GM18519 (cell line): ENCODE measurements around the gene PRKCH.

Source experiments
- ATAC-seq: cut with Tn5 transposase; IDR thresholded peaks from one replicate; pipeline ENCODE4 v1.9.1; 2021; ENCODE audit warnings: mild to moderate bottlenecking, moderate library complexity; ENCODE audit not compliant: unreplicated experiment, low FRiP score

Gene PRKCH

GRCh38 chr14:61335049-61335448 is 13.7 kb downstream of the PRKCH start:
- no peak for ATAC-seq

DNA sequence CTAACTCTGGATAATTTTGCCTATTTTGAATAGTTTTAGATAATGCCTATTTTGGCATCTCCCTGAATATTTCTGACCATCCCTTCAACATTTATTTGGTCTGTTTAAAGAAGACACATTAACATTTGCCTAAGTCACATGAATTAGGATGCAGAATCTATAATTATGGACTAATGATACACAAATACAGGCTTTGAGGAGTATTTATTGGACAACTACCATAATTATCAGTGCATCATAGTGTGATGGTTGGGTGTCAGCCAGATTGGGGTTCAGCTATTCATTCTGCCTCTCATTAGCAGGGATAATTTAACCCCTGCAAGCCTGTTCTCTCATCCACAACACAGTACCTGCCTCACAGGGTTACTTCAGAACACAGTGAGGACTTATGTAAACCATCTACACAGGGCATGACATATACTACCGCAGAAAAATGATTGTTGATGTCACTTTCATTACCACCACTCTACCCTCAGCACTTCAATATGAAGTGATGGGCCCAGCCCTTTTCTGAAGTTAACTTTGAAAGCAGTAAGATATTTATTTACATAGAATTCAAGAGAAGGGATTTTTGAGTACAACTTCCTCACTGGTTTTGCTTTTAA is 14.4 kb downstream of the PRKCH start:
- ATAC-seq, result no peak

DNA sequence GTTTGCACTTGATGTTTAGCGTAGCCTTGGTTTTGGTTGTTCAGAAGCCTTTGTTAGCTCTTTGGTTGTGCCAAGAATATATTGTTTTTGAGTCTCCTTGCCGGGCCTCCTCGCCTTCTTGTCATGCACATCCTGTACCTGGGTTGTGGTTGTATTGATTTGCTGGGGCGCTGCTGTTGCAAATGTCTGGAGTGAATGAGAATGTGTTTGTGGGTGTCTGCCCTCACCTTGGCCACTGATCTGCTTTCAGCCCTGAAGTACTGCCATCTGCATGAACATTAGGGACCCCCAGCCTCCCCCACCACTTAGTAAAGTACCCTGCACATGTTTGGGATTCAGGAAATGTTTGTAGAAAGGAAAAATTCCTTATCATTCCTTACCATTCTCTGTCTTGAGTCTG is 16.5 kb downstream of the PRKCH start:
- no peak for ATAC-seq

GRCh38 chr14:61338457-61338856 is 17.1 kb downstream of the PRKCH start:
- ATAC-seq, result no peak

GRCh38 chr14:61341275-61342206 is 20.2 kb downstream of the PRKCH start:
- no peak for ATAC-seq

DNA sequence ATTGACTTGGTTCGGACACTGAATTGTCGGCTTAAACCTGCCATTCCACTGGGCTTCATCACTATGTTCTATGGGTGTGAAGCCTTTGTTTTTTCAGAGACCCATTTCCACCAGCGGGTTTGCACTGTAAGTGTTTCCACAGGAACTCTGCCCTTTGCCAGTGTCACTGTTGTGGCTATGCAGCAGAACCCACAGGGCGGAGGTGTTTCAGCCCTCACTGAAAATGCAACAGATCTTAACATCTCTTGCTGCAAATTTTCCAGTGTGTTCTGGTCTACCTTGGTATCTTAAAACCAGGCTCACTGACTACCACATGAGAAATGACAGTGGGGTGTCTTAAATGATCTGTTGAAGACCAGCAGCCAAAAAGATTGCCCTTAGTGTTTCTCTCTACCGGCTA is 21.1 kb downstream of the PRKCH start:
- ATAC-seq, result no peak

DNA sequence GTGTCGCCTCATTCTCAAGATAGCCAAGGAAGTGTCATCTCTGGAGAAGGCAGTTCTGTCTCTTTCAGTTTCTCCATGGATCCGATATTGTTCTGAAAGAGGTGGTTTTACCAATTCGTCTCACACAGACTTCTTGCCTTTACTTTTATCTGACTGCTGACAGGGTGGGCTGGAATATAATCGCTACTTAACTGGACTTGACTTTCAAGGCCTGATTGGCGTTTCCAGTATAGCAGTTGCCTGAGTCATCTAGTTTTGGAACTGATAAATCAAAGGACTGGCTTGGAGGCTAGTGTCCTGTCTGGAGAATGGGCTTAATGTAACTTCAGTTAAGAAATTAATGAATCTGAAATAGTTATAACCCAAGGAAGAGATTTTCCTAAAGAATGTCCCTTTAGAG is 21.6 kb downstream of the PRKCH start:
- no peak for ATAC-seq

- no peak for ATAC-seq
These were observed 22.1 kb downstream of the PRKCH start for GRCh38 chr14:61343471-61343870.

DNA sequence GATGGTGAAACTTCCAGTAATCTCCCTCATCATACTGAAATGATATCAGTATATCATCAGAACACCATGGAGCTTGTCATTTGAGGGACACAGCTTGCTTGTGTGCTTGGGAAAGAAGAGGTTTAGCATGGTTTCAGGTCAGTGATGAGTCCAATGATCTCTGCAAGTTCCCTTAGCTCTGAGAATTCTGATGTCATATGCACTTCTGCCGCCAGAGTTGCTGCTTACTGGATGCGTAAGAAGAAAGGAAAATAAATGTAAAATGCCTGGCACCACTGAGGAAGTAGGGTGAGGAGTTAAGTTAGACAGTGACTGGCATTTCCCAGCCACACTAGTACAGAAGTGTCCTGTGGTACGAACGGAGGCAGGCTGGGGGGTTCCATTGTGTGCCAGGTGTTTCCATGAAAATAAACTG is 22.6 kb downstream of the PRKCH start:
- ATAC-seq, result no peak

DNA sequence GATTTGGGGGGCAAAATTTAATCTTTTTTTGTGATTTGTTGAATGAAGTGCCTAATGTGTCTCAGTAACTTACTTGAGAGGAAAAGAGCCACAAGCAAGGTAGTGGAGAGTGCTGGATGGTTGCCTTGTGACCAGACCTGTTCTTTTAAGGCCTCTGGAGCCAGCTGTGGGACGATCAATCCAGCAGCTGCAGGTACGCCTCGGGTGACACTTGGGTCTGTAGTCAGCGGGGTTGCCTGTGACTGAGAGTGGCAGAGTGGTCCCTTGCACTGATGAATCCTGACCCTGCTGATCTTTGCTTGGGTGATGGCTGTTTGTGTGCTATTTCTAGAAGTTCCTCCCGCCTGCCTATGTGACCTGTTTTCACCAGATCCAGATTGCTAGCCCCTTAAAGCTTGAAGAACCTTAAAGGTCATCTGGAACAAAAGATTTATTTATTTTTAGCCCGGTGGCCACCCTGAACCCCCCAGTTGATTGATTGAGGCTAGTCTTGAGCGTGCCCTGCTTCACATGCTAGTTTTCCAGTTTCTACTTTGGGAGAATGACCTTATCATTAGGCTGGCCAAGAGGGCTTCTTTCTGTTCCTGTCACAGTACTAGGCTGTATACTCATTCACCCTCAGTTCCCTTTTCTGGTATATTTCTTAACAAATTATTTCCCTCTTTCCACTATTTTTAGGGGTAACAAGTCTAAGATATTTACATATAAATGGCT is 23.2 kb downstream of the PRKCH start:
- no peak for ATAC-seq

- ATAC-seq, result no peak
These were observed 23.7 kb downstream of the PRKCH start for GRCh38 chr14:61345151-61345482.

GRCh38 chr14:61346221-61346620 is 24.8 kb downstream of the PRKCH start:
- no peak for ATAC-seq

DNA sequence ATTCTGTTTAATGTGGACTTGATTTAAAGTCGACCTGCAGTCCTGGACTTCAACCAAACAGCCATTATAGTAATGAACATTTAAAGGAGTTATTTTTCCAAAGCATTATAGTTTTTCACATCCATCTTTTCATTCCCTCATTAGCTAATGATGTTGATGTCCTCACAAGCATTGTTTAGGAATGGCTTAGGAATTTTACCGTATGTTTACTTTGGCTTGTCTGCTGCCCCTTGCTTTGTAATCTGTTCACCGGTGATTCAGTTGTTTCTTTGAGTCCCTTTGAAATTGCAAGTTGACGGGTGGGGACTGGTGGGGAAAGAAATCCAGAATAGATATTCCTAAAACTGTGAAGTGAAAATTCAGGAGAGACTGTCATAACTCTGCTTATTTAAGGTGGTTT is 25.4 kb downstream of the PRKCH start:
- no peak for ATAC-seq

GRCh38 chr14:61347826-61348443 is 26.6 kb downstream of the PRKCH start:
- no peak for ATAC-seq

DNA sequence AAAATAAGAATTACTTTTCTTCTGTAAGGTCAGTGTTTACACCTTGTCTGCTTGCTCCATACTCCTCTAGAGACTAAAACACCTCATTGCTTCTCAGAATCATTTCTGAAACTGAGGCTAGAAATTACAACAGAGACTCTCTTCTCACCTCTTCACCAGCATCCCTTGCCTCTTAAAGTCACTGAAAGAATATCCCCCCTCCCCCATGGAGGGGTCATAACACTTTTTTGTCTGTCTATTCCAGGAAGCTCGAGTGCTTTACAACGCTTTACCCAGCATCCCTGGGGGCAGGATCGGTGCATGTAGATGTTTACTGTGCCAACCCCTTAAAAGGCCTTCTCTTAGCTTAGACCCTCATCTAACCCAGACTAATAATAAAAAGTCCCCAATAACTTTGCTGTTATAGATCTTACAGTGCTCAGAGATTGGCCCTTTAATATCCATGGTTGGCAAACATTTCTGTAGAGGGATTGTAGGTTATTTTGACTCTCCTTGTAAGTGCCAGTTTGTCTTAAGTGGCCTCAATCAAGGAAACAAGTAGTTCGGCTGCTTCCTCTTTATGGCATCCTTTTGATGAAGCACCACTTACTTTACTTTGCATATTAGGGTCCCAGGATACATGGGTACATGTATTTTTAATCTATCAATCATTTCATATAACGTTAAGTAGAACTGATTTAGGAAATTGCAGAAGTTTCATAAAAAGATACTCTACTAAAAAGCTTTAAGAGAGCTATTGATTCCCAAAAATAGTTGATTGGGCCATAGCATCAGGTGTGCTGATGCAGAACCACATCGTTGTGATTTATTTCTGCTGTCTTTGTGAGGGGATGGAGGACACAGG is 29.3 kb downstream of the PRKCH start:
- ATAC-seq, result no peak

DNA sequence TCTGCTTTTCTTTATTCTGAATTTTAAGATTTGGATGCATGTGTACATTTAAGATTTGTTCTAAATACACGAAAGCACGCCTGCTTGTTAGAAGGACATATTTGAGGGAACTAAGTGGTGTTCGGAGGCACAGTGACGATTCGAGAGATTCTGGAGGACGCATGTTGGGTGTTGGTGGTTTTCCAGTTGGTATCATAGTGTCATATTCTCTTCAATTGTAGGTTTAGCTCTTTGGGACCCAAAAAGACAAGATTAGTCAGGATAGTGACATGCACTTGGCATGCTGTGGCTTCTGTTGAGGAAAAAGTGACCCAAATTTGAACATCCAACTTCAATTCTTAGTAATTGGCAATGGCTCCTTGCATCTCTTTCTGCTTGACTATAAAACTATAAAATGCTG is 30.1 kb downstream of the PRKCH start:
- ATAC-seq, result no peak

- no peak for ATAC-seq
These were observed 34.5 kb downstream of the PRKCH start for GRCh38 chr14:61355892-61356325.

DNA sequence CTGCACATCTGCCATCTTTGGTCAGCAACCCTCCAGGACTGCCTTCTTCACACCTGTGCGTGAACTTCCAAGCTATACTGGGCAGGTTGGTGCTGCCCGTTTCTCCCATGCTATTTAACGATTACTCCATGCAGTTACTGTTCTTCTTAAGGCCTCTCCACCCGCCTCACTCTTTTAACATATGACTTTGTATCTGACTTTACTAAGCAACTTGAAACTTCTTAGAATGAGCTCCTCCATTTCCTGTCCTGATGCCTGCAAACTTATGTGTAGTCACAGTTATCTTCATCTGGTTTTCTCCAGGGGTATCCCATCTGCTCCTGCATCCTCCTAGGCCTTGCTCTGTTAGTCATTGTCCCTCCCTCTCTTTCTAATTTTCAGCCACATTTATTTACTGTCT is 35.7 kb downstream of the PRKCH start:
- ATAC-seq, result no peak

DNA sequence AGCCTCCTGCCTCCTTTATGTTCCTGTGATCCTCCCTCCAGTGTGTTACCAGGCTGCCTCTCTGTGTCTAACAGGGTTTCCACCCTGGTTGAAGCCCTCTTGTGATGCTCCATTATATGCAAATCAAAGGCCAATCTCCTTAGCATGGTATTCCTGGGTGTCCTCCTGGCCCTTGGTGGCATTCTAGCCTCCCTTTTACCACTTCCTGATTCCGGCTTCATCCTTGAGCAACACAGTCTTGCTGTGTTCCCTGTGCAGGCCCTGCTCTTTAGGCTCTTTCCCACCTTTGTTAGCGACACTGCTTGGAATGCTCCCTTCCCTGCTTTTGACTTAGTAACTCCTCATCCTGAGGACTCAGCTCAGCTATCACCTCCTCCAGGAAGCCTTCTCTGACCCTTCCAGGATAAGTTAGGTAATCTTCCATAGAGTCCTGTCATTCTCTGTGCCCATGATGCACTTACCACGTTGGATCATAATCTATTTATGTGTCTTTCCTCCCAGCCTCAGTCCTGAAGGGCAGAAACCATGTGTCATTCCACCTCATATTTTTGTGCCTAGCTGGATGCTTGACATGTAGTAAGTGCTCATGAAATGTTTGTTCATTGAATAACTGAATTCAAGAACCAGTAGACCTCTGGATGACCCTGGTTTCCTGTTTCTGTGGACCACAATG is 37.3 kb downstream of the PRKCH start:
- ATAC-seq, result no peak
